GM19035 (cell line): ENCODE data around the gene SLC22A16.

ENCODE experiments used
- ATAC-seq: cut with Tn5 transposase; IDR thresholded peaks from one replicate; pipeline ENCODE4 v1.9.1; 2021; ENCODE audit not compliant: unreplicated experiment

SLC22A16 gene

DNA sequence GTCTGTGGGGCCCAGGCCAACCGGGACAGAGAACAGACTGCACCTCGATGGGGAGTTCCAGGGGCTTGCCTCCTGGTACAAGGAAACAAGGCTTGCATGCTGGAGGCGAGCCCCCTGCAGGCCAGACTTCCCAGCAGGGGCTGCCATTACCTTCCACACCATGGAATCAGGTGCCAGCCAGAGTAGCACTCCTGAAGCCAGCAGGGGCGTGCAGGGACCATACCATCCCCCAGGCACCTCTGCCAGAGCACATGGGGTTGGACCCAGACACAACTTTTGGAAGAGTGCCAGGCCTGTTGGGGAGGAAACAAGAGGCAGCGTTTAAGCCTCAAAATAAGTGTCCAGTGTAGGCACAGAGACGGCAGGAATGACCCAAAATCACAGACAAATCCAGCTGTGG, 67.5 kb downstream of the SLC22A16 start:
- no peak for ATAC-seq

DNA sequence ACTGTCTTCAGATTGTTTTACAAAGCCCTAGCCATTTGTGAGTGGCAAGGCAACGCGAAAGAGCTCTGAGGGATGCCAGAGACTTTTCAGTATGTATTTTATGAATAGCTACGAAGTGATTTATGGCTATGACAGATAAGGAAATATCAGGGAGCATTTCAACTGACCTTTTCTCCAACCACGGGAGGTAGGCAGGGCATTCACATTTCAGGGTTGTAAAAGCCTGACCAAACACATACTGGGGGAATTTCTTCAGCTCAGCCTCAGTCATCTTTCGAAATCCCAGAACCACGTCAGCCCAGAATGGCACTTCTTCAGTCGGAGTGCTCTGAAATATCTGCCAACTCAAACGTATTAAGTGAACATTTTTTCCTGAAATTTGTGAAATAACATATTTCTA, 71.8 kb downstream of the SLC22A16 start:
- no peak for ATAC-seq

DNA sequence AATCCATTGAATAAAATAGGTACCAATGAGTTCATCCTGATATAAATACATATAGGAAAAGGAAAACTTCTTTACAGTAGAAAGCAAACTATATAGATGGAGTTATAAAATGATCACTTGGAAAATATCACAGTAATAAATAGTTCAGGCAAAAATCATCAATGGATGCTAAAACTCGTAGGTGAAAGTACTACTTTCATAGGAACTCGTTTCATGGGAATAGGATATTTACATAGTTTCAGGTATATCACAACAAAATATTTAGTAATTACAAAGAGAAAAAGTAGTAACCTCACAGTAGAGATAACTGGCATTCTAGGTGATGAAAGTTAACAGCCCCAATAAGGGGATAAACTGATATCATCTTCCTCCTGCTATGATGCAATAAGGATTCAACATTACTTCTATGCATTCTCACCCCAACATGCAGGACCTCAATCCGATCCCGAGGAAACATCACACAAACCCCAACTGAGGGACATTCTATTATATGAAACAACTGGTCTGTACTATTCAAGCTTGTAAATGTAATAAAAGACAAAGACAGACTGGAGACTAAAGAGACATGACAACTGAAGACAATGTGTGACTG, 74.7 kb downstream of the SLC22A16 start:
- ATAC-seq, result no peak

DNA sequence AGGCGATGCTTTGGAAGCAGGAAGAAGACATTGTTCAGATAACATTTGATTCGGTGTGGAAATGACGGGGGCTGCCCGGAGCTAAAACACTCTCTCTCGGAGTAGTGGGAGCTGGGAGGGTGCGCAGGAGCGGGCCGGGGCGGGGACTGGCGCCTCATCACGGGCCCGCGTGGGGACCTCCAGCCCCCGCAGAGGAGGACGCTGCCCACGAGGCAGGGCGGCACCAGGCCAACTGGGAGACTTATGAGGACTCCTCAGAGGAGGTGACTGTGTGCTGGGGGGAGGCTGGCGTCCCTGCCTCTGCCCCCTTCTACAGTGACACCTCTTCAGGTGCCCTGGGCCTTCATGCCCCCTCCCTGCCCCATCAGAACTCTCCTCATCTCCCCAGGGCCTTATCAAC, 76.2 kb downstream of the SLC22A16 start:
- ATAC-seq, result no peak

DNA sequence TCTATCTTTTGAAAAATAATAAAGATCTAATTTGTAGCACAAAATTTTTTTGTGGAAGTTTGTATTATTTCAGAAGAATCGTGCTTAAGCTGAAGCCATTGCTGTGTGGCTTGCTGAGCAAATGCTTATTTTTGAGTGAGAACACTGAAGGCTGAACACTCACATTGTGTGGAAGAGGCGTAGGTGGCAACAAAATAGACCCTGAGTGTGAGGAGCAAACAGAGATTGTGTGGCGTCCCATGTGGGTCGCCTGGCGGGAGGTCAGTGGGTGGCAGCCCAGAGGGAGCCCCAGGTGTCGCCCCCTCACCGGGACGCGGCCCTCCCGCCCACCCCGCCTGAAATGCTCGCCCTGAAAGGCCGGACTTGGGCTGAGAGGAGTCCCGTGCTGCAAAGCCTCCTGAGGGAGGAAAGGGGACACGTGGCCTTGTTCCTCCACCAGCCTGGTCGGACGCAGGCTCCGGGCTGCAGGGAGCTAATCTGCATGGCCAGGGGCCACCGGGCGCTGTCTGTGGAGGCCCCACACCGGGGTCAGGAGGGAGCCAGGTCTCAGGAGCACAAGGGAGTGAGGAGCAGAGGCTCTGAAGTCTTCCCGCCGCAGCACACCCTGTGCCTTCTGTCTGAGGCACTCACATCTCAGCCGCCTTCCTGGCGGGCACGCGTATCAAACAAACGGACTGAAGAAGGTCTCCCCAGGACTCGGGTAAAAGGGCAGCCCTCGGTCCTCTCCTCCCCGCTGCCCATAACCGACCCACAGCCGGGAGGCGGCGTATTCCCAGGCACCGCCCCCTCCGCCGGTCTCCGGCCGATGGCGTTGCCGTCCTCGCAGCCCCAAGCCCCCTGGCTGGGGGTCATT, 77.0 kb downstream of the SLC22A16 start:
- no peak for ATAC-seq

DNA sequence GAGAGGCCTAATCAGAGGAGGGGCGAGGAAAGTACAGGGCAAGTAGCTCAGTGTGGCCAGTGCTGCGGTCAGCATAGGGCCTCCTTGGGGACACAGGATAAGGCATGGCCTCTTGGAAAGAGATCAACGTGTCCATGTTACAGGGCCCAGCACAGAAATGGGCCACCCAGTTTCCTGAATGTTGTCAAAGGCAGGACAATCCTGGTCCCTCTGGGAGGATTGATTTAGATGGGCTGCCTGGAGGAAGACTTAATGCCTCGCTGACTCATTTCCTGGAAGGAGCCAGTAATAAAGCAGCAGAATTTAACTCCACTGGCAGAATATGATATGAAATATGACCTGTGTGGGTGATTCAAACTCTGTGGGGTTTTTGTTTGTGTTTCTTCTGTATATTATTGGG, 77.6 kb downstream of the SLC22A16 start:
- ATAC-seq, result no peak

DNA sequence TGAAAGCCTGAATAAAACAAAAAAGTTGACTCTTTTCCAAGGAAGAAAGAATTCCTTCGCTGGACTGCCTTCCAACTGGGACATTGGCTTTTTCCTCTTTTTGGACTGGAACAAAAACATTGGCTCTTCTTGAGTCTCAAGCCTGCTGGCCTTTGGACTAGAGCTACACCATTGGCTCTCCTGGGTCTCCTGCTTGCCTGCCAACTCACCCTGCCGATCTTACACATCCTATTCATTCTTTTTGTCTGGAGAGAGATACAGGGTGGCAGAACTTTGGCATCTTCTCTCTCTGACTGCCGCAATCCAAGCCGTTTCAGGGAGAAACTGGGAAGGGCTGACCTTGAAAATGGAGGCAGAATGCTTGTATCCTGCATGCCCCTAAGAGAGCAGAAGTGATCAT, 81.2 kb downstream of the SLC22A16 start:
- ATAC-seq, result no peak

DNA sequence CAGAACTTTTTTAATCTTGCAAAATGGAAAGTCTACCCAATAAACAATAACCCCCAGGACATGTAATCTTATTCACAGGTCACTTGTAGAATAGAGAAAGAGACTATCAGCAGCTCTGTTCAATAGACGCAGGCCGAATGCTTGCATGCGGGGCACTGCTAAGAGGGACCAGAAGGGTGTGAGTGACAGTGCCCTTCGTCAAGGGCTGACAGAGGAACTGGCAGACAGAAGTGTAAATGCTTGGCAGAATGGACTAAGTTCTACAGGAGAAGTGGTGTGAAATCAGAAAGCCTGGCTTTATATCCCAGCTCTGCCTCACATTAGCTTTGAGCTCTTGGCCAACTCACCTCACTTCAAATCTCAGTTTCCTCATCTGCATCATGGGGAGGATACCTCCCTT, 82.0 kb downstream of the SLC22A16 start:
- ATAC-seq, result no peak

DNA sequence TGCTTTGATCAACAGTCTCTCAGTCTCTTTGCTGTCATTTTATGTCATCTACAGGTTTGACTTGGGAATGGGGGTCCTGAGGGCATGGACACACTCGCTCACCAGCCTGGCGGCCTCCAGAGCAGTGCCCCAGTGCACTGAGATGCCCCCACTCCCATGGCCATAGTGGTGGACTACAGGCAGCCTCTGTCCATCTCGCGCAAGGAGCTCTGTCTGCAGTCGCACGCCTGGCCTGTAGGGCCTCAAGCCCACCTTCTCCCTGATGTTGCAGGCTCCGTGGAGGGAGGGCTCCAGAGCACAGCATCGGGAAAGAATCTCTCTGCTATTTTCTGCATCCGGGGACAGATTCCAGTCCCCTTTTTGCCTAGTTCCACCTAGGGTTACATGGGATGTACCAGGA, 83.7 kb downstream of the SLC22A16 start:
- no peak for ATAC-seq

DNA sequence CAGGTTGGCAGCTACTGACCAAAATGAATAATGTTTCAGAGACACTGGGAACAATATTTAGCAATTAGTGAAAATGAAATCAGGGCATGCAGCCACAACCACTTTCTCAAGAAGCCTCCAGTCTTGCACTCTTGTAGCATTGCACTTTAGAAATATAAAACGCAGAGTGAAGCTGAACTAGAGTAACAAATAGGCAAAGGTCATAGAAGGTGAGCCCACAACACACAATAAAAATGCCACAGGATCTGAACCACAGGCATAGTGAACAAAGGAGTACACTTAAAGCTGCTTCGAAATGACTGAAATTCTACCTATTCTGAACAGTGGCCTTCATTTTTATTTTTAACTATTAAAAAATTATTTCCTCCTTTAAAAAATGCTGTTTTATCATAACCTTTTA, 86.0 kb downstream of the SLC22A16 start:
- no peak for ATAC-seq

DNA sequence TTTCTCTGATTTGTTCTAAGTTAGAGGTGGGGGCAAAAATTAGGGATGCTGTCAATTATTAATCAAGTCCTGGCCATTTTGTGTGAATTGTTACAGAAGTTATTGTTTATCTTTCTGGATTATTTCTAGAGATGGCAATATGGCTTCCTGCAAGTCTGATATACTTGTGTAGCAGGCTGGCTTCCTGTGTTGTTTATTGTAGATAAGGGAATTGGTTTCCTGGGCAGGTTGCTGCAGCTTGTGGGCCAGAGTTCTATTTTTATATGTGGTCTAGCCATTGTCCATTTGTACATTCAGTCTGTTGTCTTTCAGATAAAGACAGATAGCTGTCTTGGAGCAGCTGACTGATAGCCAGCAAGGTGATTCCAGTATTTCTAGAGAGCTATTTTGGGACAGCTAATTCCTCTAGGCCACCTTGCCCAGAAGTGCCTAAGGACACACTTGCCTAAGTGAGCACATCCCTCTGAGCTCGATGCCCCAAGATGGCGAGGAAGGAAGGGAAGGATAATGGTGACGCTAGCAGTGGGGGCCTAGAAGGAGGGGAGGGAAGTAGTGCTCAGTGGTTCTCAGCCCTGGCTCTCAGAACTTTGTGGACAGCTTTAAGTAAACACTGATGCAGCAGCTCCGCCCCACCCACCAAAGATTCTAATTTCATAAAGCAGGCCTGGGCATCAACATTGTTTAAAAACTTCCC, 86.6 kb downstream of the SLC22A16 start:
- no peak for ATAC-seq

DNA sequence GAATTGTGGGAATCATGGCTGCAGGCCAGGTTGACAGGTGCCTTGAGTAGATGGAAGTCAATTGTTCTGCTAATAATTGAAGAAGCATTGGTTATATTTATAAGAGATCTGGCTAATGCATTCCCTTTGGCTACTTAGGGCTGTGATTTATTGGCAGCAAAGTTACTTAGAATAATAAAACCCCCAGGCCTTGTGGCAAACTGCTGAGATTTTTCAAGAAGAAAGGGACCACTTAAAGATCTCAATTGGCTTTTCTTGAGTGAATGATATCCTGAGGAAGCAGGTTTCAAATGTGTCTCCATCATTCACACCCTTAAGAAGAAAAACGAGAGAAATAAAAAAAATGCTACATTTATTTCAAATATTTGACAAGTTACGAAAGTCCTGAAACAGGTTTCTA, 88.4 kb downstream of the SLC22A16 start:
- ATAC-seq, result no peak

DNA sequence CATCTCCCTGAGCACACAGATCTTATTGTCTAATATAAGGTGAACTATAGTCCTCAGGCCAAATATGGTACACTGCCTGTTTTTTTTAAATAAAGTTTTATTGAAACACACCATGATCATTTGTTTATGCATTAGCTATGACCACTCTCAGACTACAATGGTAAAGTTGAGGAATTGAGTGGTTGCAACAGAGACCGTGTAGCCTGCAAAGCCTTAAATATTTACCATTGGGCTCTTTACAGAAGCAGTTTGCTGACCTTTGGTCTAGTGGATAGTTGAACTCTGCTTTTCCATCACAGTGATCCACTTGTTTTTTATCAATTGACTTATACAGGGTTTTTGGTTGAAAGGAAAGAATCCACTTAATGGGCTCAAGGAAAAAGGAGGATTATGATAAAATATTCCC, 91.0 kb downstream of the SLC22A16 start:
- ATAC-seq, result no peak

DNA sequence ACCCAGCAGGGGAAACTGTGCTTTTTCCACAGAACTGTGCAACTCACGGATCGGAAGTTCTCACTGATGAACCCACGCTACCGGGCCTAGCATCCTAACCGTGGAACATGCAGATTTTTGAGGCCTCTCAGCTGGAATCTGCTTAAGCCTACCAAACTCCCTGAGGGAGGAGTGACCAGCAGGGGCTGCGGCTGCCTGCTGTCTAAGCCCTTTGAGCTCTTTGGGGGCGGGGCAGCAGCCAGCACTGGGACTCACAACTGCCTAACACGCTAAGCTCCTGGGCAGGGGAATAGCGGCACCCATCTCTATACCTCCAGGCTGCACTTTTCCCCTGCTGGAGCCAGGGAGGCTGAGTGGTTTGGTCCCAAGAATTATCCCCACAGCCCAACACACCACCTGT, 97.9 kb downstream of the SLC22A16 start:
- no peak for ATAC-seq
